Panc1 (cell line): ENCODE measurements around the gene BAHCC1. TPM values are rescaled to one million over a fixed set of nuclear protein-coding genes. Genes with fewer than 3 reads are reported as not detected.

Source experiments
- ATAC-seq: fragments of 200-7000 bp; cut with Tn5 transposase; 2 replicates; pipeline ENCODE4 v1.9.1; 2020; ENCODE audit warnings: mild to moderate bottlenecking, moderate library complexity
- BruUV-seq: library from RNA; stranded (reverse); fragments of 400-500 nt; replicated peaks from 2 replicates; lab custom pipeline; 2021; lab: Mats Ljungman, UMichigan
- CTCF ChIA-PET: fragments of 300-600 bp; sonication (Branson Sonifier 250); formaldehyde crosslinking; loops from one replicate; lab custom pipeline; 2022; ENCODE audit warnings: antibody characterized with exemption; lab: Charles Lee
- POLR2A ChIA-PET: fragments of 300-600 bp; sonication (Branson Sonifier 250); formaldehyde crosslinking; loops from one replicate; lab custom pipeline; 2022; ENCODE audit warnings: antibody characterized with exemption; lab: Charles Lee
- DNase-seq: peaks from one replicate; pipeline ENCODE4 v3.0.0-alpha.2; 2010; ENCODE audit warnings: low read depth, low spot score
- H3K27ac ChIP-seq: 2 replicates; pipeline ENCODE4 v1.5.1; 2011; ENCODE audit warnings: mild to moderate bottlenecking, low read length, inconsistent platforms
- H3K27me3 ChIP-seq: fragments of 200-500 bp; sonication (Bioruptor generic); 2 replicates; pipeline ENCODE4 v1.6.0; 2014; ENCODE audit warnings: low read length, inconsistent platforms; ENCODE audit not compliant: control insufficient read depth, insufficient read depth
- H3K36me3 ChIP-seq: fragments of 200-500 bp; sonication (Bioruptor generic); 2 replicates; pipeline ENCODE4 v1.5.1; 2014; ENCODE audit warnings: inconsistent platforms, mild to moderate bottlenecking, low read length, moderate library complexity; ENCODE audit not compliant: control insufficient read depth, insufficient read depth
- H3K4me1 ChIP-seq: 2 replicates; pipeline ENCODE4 v1.5.1; 2011; ENCODE audit warnings: inconsistent platforms, mild to moderate bottlenecking, low read length, moderate library complexity; ENCODE audit not compliant: control insufficient read depth, insufficient read depth
- H3K4me3 ChIP-seq, 2 experiments: 2 replicates each; pipeline ENCODE4 v1.5.1; 2011 to 2012; ENCODE audit warnings: low read depth in 2 of 2, low read length in 2 of 2, mild to moderate bottlenecking in 2 of 2, inconsistent platforms in 1 of 2, moderate library complexity in 1 of 2
- H3K9me3 ChIP-seq: fragments of 200-500 bp; sonication (Bioruptor generic); 2 replicates; pipeline ENCODE4 v1.5.1; 2014; ENCODE audit warnings: low read depth, mild to moderate bottlenecking, inconsistent platforms, low read length, moderate library complexity; ENCODE audit not compliant: control insufficient read depth, insufficient read depth
- CTCF ChIP-seq: fragments of 450-650 bp; IDR thresholded peaks from 2 replicates; pipeline ENCODE4 v1.5.1; 2017; ENCODE audit warnings: mild to moderate bottlenecking
- POLR2AphosphoS5 ChIP-seq: IDR thresholded peaks from 2 replicates; pipeline ENCODE4 v1.6.1; 2012; ENCODE audit warnings: mild to moderate bottlenecking, low read depth, low read length, moderate library complexity
- REST ChIP-seq, 2 experiments: IDR thresholded peaks; 2 replicates each; pipeline ENCODE4 v1.6.1; 2011 to 2012; ENCODE audit warnings: low read depth in 2 of 2, control low read depth in 1 of 2, low read length in 1 of 2, mild to moderate bottlenecking in 1 of 2, moderate library complexity in 1 of 2; ENCODE audit not compliant: insufficient read depth in 1 of 2
- SIN3A ChIP-seq: IDR thresholded peaks from 2 replicates; pipeline ENCODE4 v1.6.1; 2012; ENCODE audit warnings: low read depth, mild to moderate bottlenecking, low read length, moderate library complexity, borderline replicate concordance; ENCODE audit not compliant: insufficient read depth
- TCF7L2 ChIP-seq: IDR thresholded peaks from 2 replicates; pipeline ENCODE4 v1.6.1; 2011; ENCODE audit warnings: mild to moderate bottlenecking, low read depth, low read length, inconsistent platforms
- in situ Hi-C: cut with HindIII; loops from 2 replicates; pipeline ENCODE4 v1.10.0; 2016; ENCODE audit warnings: low sequenced_read_pairs, low pct_unique_long_range_greater_than_20kb
- intact Hi-C: fragments of 100-400 bp; cut with micrococcal nuclease; formaldehyde crosslinking; loops from one replicate; pipeline ENCODE4 v1.10.0; 2022; ENCODE audit not compliant: unreplicated experiment
- total RNA-seq: library from RNA; stranded (reverse); gene quantifications from one replicate; pipeline ENCODE4 v1.2.1, GENCODE V29; 2021; ENCODE audit not compliant: unreplicated experiment

Gene BAHCC1
- total RNA-seq, 1 experiment from 2014 or later = 77.4 TPM

- intact Hi-C loops = no loop called here
- no peaks in the 10 kb centered on the region for H3K9me3 ChIP-seq
- no peak overlapping the region for H3K4me3 ChIP-seq
- TF ChIP-seq REST (IDR thresholded peaks at IDR 0.05; ENCODE audit: insufficient read depth in 1 of 2, low read depth in 2 of 2, low read length in 1 of 2) = no peak
- no peak for TF ChIP-seq CTCF
- TF ChIP-seq SIN3A = no peak
- TF ChIP-seq TCF7L2 = no peak
- no peak for TF ChIP-seq POLR2AphosphoS5
- no peak for ATAC-seq
- no peaks in the 10 kb centered on the region for H3K27me3 ChIP-seq
- no peak overlapping the region for H3K27ac ChIP-seq
- BruUV-seq = no TSS peak
- ChIA-PET CTCF (no interaction called here), POLR2A (no interaction called here)
- in situ Hi-C loops = no loop called here
- H3K4me1 ChIP-seq = peaks cover 14% of the 10 kb centered on the region
- no peak for DNase-seq
- H3K36me3 ChIP-seq = no peaks in the 10 kb centered on the region
Measured at GRCh38 chr17:81368161-81369022, 26.9 kb upstream of the BAHCC1 start.

GRCh38 chr17:81370294-81370693 lies 25.0 kb upstream of the BAHCC1 start:
- ChIA-PET POLR2A (interaction anchor here (0.7 kb wide), 1 partner anchor 76 kb away, joined by 8 read pairs; no protein-coding TSS in a partner anchor), CTCF (no interaction called here)
- intact Hi-C loops = no loop called here

More at GRCh38 chr17:81370294-81370693, 25.0 kb upstream of the BAHCC1 start:
- Histone ChIP-seq H3K4me3 (no peak overlapping the region), H3K4me1 (peaks cover 10% of the 10 kb centered on the region), H3K9me3 (no peaks in the 10 kb centered on the region), H3K27ac (no peak overlapping the region), H3K27me3 (no peaks in the 10 kb centered on the region), H3K36me3 (no peaks in the 10 kb centered on the region)
- no TSS peak for BruUV-seq
- in situ Hi-C loops = no loop called here
- no peak for TF ChIP-seq REST (IDR thresholded peaks at IDR 0.05; ENCODE audit: insufficient read depth in 1 of 2, low read depth in 2 of 2, low read length in 1 of 2)
- TF ChIP-seq TCF7L2 = no peak
- TF ChIP-seq POLR2AphosphoS5 = no peak
- TF ChIP-seq SIN3A = no peak
- TF ChIP-seq CTCF = no peak
- ATAC-seq (no peak), DNase-seq (no peak)
